ENCODE measurements around the gene TNFRSF4. TPM values are rescaled to one million over a fixed set of nuclear protein-coding genes. Genes with fewer than 3 reads are reported as not detected.
A peak's percentile ranks its signal among the peaks of the same experiment; 100 is the strongest.

TNFRSF4 gene
- total RNA-seq, 1 experiment from 2014 or later = 0.37 TPM

DNA sequence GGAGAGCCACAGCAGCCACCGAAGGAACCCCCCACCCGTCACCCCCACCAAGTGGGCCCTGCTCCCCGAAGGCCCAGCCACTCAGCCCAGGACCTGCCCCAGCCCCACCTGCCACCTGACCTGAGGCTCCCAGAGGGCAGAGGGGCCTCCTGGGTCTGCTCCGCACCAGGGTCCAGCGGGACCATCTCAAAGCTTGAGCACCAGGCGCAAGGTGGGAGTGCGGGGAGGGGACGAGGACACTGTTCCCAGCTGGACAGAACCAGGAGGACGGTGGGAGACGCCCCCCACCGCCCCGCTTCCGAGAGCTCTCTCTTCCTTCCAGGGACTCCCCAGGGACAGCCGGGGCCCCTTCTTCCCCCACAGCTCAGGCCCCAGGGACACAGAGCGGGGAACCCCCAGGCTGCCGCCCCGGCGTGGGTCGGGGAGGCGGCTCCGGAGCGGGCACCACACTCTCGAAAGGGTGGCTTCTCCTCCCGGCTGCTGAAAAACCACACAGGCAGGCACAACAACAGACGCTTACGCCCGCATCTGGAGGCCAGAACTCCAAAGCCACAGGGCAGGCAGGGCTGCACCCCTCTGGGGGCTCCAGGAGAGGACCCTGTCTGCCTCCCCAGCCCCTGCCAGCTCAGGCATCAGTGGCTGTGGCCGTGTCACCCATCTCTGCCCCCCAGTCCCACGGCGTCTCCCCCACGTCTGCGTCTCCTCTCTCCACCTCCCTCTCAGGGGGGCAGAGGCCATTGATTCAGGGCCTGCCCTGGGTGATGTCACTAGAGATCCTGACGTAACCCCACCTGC lies 42.2 kb downstream of the TNFRSF4 start:
- Histone ChIP-seq H3K4me1 (ENCODE audit: control insufficient read depth in 1 of 2, insufficient read depth in 2 of 2, low read length in 2 of 2) (peaks cover 2 to 13% of the 10 kb centered on the region in 2 experiments; a peak in 3 of 4 replicates), H3K27ac (ENCODE audit: low read depth, low read length) (no peak overlapping the region), H2AFZ (ENCODE audit: low read depth, low read length, poor library complexity, severe bottlenecking) (no peak overlapping the region), H3K27me3 (ENCODE audit: insufficient read depth, low read length) (no peaks in the 10 kb centered on the region), H3K4me2 (ENCODE audit: low read length) (peak overlapping the region; percentile 48), H4K20me1 (ENCODE audit: insufficient read depth) (no peaks in the 10 kb centered on the region), H3K9me2 (ENCODE audit: insufficient read depth) (no peaks in the 10 kb centered on the region), H3K9me3 (ENCODE audit: control insufficient read depth in 1 of 2, insufficient read depth in 1 of 2, low read depth in 1 of 2, low read length in 2 of 2) (no peaks in the 10 kb centered on the region), H3K9ac (ENCODE audit: low read length) (0 out of 2 replicates have a peak overlapping the region, but pooled peaks have one; percentile 8), H3K36me3 (ENCODE audit: control insufficient read depth in 1 of 2, insufficient read depth in 2 of 2, low read length in 2 of 2) (peaks cover 0 to 2% of the 10 kb centered on the region in 2 experiments; a peak in 2 of 4 replicates), H3K4me3 (replicated peaks in 1 of 2; ENCODE audit: low read depth in 1 of 2, low read length in 2 of 2) (no peak overlapping the region), H3K79me2 (ENCODE audit: insufficient read depth, low read length) (peaks cover 17% of the 10 kb centered on the region; the same call in 1 of the 2 replicates)
- intact Hi-C loops (cut with micrococcal nuclease) = no loop called here
- 0 out of 2 replicates have a peak, but pooled peaks have one; percentile 7 for ATAC-seq
- no peak for DNase-seq (ENCODE audit: low read depth, low spot score)
- CTCF ChIA-PET = no interaction called here
- BruUV-seq (replicated peaks) = no TSS peak
- RAD21 ChIA-PET (ENCODE audit: low non-redundant PET in 1 of 2, low total read pairs in 2 of 2, uncharacterized antibody in 2 of 2, unreplicated experiment in 2 of 2) = no interaction called here
- POLR2A ChIA-PET = interaction anchor here (1.5 kb wide), 1 partner anchor 9 kb away, joined by 3 read pairs; no protein-coding TSS in a partner anchor
- TF ChIP-seq ZNF274 (IDR thresholded peaks at IDR 0.05; ENCODE audit: low read depth, low read length) (no peak), REST (IDR thresholded peaks at IDR 0.05; ENCODE audit: low read depth) (no peak), EZH2phosphoT487 (IDR thresholded peaks at IDR 0.05; ENCODE audit: borderline replicate concordance) (no peak), MAX (IDR thresholded peaks at IDR 0.05) (no peak), ELF1 (IDR thresholded peaks at IDR 0.05; ENCODE audit: borderline replicate concordance, low read depth) (no peak), JUND (IDR thresholded peaks at IDR 0.05) (no peak), SIN3A (IDR thresholded peaks at IDR 0.05; ENCODE audit: low read depth) (no peak), CEBPB (IDR thresholded peaks at IDR 0.05; ENCODE audit: low read depth) (no peak), EGR1 (IDR thresholded peaks at IDR 0.05; ENCODE audit: low read depth) (no peak), CTCF (IDR thresholded peaks at IDR 0.05 in 2 of 3, conservative IDR thresholded peaks at IDR 0.05 in 1 of 3; ENCODE audit: borderline replicate concordance in 1 of 3, insufficient read depth in 1 of 3, low read depth in 2 of 3, low read length in 2 of 3) (no peak), POLR2A (IDR thresholded peaks at IDR 0.05; ENCODE audit: borderline replicate concordance, extremely low read depth, insufficient read depth, insufficient read length) (no peak), CBX3 (IDR thresholded peaks at IDR 0.05; ENCODE audit: low read depth) (no peak), YY1 (IDR thresholded peaks at IDR 0.05; ENCODE audit: extremely low read depth, insufficient replicate concordance, low read depth, low read length) (no peak), POLR2AphosphoS5 (IDR thresholded peaks at IDR 0.05; ENCODE audit: low read depth, low read length) (no peak), ATF3 (IDR thresholded peaks at IDR 0.05) (no peak), TCF7L2 (IDR thresholded peaks at IDR 0.05; ENCODE audit: borderline replicate concordance, extremely low read depth, insufficient read depth, insufficient read length) (no peak), RAD21 (IDR thresholded peaks at IDR 0.05; ENCODE audit: low read depth) (no peak), SP1 (IDR thresholded peaks at IDR 0.05; ENCODE audit: low read depth) (no peak), FOSL1 (IDR thresholded peaks at IDR 0.05; ENCODE audit: low read depth) (no peak)

Measured in HCT116 (cell line).